Amniotic epithelial cell (primary cell): ENCODE data around the gene PCCA.
"Not testable (repeated sequence)": the region's sequence is repeated elsewhere in the genome, so short reads cannot be mapped to it uniquely, and the experiment has no call there.

Experiments
- DNase-seq: peaks from one replicate; pipeline ENCODE4 v3.0.0-alpha.2; 2010; ENCODE audit warnings: low read depth

The PCCA gene

DNA sequence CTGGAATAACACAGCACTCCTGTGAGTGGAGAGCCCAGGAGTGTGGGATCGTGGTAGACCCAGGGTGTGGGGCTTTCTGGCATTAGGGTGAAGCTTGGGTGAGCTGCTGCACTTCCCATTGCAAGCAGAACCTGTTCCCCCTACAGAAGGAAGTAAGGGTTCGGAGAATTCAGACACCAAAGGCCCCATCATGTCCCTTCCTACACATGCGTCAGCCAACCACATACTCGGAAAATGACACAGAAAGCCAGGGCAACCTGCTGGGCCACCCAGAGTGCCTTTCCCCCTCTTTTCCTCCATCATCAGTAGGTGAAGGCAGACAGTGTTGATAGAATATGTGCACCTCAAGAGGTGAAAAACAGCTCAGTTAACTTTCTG is 456.8 kb downstream of the PCCA start:
- no peak for DNase-seq

DNA sequence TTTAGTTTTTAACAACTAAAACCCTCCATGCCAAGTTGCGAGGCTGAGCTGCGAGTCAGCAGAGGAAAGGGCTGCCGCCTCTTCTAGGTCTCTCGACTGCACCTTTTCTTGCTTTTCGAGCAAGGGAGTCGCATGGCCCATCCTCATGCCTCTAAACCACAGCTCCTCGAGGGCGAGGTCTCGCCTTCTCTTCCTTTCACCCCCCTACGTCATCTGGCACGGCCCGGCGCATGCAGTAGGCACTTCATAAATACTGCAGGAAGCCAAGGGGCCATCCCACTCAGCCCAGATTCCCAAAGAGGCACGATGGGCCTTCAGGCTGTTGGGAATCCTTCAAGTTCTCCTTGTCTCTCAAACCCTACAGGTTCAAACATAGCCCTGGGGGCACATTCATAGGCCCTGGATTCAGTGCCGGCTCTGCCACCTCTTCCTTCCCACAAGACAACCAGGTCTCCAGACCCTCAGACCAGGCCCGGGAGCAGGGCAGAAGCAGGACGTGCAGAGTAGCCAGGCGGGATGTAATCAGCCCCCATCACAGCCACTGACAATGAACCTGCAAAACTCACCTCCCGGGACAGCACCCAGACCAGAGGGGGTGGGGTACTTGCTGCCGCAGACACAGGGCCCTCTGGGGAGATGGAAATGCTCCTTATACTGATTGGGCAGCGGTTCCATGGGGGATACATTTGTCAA is 458.0 kb downstream of the PCCA start:
- no peak for DNase-seq

GRCh38 chr13:100547791-100548201 is 458.9 kb downstream of the PCCA start:
- DNase-seq = peak; percentile 28

DNA sequence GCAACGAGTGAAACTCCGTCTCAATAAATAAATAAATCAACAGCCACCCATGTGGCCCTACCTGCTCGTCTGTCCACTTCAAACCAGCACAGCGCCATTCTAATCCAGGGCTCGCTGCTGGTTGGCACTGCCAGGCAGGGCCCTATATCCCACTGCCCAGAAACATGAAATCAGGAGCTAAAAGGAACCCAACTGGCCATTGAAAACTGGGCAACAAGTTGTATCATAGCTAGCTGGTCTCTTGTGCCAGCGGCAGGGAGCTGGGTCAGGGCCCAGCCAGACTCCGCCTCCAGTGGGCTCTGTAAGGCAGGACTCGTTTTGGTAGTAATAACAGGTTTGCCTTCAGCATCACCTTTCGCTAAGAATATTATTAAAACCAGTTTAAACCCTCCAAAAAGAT is 460.4 kb downstream of the PCCA start:
- DNase-seq = no peak

DNA sequence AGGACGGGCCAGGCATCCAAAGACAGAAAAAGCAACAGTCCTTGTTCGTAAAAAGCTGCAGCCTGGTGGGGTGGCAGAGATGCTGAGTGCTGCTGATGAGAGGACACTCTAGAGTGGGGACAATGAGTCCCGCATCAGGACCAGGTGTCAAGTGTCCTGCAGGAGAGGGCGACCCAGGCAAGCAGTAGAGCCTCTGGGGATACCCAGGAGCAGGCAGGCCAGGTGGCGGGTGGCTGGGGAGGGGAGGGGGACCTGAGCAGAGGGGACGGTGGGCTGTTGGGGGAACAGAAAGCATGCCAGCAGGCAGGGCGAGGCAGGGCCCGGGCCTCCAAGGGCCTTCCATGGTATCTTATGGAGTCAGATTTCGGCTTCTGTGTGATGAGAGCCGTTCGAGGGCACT is 463.9 kb downstream of the PCCA start:
- DNase-seq = no peak

DNA sequence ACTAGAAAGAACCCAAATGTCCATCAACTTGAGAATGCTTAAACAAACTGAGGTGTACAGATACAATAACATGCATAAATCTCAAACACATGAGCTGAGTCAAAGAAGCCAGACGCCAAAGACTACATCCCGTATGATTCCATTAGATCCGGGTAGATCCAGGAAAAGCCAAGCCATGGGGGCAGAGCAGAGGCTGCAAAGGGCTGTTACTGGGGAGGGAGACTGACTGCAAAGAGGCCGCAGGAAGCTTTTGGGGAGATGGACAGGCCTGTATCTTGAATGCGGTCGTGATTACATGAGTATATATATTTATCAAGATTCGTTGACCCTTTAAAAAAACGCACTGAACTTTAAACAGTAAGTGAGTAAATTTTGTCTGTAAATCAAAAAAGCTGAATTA is 471.0 kb downstream of the PCCA start:
- no peak for DNase-seq

DNA sequence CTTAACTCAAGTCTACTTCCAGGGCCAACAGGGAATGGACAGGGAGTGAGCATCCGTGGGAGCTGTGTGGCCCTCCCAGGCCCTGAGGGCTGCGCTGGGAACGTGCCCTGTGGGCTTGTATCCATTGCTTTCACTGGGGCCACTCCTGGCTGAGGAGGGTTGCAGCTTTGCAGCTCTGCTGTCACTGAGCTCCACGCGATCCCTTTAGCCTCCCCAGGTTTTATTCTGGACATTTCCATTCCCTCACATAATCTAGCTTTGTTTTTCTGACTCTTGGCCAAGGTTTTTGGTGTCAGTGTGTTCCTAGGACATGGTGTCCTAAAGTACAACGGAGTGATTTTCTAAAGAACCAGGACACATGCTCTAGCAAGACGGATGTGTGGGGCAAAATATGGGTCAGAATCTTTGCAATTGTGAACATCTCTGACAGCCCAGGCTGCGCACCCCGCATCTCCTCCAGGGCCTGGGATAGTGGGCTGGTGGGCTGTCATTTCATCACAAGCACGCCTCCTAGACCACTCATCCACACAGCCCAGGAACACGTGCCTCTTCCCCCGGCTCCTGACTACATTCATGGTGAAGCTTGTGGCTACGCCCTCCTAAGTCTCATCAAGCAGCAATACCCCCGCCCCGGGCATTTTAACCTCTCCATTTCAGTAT is 471.7 kb downstream of the PCCA start:
- no peak for DNase-seq

DNA sequence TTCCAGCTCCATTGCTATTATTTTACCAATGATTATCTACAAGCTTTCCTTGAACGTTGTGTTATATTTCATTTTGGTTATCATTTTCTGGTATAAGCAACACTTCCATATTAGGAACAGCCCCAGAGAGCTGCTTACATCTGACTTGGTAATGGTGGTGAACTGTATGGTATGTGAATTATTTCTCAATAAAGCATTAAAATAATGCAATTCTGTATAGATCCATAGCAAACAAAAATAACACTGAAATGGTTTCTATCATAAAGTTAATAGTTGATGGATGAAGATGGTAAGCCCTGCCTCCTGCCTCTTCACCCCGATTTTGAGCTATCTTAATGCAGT is 472.2 kb downstream of the PCCA start:
- no peak for DNase-seq

DNA sequence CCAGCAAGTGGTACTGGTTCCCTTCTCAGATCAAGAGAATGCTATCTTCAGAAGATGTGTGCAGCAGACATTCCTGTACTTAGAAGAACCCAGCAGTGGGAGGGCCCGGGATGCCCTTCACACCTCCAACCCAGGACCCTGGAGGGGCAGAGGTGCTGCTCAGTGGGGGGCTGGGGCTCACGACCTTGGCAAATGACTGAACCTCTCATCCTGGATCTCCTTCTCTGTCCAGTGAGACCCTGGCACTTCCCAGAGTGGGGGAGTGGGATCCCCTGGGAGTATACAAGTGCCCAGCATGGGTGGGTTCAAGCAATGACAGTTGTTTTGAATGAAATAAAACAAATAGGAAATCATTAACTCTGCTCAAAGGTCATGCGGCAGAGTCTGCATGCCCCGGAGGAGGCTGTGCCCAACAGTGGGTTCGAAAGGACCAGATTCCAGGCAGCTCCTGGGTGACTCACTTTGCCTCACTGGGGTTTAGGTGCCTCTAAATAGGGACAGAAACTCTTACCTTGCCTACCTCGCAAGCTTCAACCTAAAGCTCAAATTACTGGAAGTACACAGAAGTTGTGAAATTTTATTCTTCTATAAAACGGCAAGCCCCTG is 472.8 kb downstream of the PCCA start:
- DNase-seq = no peak

DNA sequence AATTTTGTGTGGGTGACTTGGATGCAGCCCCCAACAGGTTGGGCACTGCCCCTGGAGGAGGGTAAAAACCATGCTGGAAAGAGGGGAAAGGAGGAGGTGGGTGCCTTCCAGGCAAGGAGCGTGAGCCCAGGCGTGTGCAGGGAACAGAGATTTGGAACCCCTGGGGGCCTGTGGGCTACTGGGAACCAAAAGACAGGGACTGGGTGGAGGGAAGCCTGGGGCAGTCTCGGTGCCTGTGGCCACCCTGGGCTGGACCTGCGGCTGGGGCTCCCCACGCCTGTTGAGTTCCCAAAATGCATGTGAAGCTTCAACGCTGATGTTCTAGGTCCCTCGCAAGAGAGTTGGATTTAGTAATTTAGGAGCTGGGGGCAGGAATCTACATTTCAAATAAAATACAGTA is 474.9 kb downstream of the PCCA start:
- no peak for DNase-seq

GRCh38 chr13:100564444-100565223 is 475.7 kb downstream of the PCCA start:
- DNase-seq = no peak

- no peak for DNase-seq
These were observed 476.4 kb downstream of the PCCA start for GRCh38 chr13:100565286-100565685.

DNA sequence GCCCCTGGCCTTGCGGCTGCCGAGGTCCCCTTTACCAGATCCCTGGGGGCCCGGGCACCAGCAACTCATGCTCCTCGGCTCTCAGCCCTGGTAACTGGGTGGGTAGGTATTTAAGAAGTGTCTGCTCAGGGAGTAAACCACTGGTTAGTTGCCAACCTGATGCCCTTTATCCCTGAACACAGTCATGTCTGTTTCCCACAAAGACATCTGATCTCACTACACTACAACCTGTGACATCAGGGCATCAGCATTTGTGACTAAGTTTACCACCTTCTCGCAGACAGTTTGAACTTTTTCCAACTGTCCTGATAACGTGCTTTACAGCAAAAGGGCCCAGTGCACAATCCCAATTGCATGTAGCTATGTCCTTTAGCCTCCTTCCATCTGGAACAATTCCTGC is 477.6 kb downstream of the PCCA start:
- peak; percentile 18 for DNase-seq

- peak; percentile 78 for DNase-seq
These were observed 484.2 kb downstream of the PCCA start for GRCh38 chr13:100573121-100573520.

GRCh38 chr13:100577239-100577638 is 488.3 kb downstream of the PCCA start:
- DNase-seq = not testable (repeated sequence)
